A204.1 (cell line): Measurements from ENCODE around the gene OSER1.

Source experiments
- FAIRE-seq: peaks from 2 replicates; lab custom pipeline; 2012; peaks lifted over from hg19 to GRCh38; lab: Jason Lieb, UNC

Gene OSER1

DNA sequence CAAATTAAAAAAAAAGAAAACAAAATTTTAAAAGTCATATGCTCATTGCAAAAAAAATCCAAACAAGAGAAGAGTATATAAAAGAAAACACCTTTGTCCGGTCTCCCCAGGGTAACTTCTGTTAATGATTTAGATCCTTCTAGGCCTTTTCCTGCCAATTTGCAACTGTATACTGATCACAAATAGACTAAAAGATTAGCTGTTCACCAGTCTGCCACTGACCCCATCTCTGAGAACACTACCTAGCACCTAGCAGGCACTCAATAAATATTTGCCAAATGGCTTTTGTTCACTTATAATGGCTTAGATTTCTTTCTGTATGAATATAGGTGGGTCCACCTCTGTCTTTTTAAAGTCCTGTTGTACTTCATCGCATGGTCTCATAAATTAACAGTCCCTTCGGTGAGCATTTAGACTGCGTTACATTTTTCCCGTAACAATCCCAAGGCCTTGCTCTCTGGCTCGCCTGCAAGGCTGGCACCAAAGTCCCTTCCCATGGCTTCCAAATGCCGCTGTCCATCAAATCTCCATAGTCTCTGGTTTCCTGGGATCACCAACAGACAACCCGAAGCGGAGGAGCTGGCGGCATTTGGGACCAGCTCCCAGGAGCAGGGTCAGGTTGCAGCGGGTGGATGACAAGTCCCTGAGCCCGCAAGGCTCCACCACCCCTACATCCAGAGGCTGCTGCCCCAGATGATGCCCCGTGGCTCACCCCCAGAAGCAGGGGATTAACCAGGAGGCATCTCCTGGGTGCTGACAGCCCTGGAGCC lies 35.4 kb downstream of the OSER1 start:
- no peak for FAIRE-seq

DNA sequence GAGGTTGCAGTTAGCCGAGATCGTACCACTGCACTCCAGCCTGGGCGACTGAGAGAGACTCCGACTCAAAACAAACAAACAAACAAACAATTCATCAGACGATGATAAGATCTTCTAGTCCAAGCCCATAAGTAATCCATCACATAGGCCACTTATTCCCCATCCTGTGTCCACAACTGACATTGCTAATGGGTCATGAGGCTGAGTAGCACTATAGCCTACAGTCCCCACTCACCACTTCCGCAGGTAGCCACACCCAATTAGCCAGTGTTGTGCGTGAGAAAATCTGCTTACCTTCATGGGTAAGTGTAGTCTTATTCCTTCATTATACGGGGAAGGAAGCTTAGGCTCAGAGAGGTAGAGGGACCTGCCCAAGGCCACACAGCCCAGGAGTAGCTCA lies 36.7 kb downstream of the OSER1 start:
- no peak for FAIRE-seq

DNA sequence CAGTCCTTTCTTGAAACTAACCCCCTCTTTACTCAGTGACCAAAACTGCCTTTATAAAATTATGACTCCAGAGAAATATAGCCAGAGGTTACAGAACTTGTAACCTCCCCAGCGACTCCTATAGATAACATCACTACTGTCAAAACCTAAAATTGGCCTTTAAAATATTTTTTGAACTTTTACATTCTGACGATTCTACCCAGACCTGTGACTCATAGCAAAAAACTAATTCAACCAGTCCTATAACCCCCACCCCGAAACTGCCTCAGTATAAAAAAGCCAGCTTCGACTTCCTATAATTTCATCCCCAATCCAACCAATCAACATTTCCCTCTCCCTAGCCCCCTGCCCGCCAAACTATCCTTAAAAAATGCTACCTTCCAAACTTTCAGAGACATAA lies 37.5 kb downstream of the OSER1 start:
- no peak for FAIRE-seq

GRCh38 chr20:44172572-44172950 lies 38.0 kb downstream of the OSER1 start:
- no peak for FAIRE-seq

DNA sequence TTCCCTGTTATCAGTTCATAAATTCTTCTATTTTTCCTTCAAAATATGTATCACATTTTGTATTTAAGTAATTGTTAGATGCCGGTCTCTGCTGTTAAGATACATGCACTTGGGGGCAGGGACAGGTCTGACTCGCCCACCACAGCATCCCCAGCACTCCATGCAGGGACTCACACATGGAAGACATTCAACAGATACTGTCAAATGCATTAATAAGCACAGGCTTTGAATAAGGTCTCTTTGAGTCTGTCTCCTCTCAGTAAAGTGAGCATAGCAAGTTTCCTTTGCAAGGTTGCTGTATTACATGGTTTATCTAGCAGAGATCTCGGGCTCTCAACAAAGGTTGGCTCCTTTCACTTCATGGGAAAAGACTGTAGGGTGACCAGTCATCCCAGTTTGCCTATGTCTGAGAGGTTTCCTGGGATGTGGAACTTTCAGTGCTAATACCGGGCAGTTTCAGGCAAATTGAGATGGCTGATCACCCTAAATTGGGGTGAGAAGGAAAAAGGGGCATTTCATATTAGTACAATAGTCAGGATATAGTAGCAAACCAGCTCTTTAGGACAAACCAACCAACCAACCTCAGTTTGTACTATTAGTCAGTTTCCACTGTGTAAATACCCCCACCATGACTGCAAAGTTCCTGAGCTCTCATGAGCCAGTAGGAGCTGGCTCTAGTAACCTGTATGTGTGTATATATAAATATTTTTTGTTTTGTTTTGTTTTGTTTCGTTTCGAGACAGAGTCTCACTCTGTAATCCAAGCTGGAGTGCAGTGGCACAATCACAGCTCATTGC lies 38.6 kb downstream of the OSER1 start:
- no peak for FAIRE-seq

DNA sequence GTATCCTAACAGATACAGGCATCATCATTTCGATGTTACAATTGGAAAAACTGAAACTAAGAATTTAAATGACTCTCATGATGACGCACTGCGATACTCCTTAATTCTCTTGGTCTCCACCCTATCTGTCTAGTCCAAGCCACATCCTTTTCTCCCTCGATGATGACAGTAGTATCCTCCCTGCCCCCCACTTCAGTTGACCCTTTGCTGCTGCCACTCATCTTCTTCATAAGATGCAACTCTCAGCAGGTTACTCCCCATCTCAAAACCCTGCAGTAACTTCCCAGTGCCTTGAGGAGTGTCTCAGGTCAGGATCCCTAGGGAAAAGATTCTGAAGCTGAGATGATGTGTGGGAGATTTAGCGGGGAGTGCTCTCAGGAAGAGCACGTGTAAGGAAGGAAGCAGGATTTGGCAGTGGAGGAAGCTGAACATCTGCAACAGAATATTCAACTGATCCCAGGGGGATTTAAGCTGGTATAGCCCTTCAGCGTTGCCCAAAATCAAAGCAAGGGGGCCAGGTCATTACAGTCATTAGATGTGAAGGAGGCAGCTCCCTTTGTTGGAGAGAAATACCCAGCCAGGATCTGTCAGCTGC lies 39.7 kb downstream of the OSER1 start:
- no peak for FAIRE-seq

- FAIRE-seq, result no peak
These were observed 42.8 kb downstream of the OSER1 start for GRCh38 chr20:44167736-44168135.

GRCh38 chr20:44166477-44166876 lies 44.1 kb downstream of the OSER1 start:
- FAIRE-seq, result no peak

DNA sequence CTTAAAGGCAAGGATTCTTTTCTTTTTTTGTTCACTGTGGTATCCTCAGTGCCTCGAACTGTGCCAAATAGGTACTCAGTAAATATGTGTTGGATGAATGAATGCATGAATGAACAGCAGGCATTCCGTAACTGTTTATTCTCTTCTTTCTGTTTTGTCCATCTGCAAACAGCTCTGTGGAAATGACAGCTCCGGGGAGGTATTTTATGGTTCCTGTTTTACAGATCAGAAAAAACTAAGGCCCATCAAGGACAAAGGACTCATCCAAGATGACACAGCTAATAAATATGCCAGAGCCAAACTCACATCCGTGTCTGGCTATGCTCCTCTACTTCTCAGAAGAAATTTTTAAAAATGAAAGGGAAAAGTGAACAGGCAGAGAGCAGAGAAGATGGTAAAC lies 44.6 kb downstream of the OSER1 start:
- FAIRE-seq, result no peak

DNA sequence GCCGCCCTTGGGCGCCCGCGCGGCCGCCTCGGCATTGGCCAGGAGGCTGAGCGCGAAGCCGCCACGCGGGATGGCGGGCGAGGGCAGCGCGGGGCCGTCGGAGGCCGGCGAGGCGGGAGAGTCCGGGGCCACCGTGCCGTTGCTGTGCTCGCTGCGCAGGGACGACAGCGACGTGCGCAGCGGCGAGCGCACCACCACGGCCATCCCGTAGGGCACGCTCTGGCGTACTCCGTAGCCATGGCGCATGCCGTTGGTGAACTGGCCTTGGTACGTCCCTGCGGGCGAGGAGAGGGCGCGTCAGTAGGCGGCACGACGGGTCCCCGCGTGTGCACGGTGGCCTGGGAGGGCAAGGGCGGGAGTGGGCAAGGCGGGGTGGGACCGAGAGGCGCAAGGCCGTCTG lies 50.4 kb downstream of the OSER1 start:
- FAIRE-seq, result no peak

DNA sequence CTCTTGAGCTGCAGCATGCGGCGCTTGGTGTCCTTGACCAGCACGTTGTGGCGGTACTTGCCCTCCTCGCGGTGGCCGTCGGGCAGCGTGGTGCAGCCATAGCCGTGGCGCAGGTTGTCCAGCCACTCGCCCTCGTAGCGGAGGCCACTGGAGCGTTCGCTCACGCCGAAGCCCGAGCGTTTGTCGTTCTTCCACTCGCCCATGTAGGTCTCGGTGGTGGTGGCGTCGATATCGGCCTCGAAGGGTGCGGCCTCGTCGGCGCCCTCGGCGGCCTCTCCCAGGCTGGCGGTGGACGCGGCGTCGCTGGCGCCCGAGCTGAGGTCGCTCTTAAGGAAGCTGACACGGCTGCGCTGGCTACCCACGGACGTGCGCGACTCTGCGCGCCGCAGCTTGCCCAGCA lies 50.9 kb downstream of the OSER1 start:
- FAIRE-seq, result no peak

- no peak for FAIRE-seq
These were observed 51.4 kb downstream of the OSER1 start for GRCh38 chr20:44159125-44159524.

DNA sequence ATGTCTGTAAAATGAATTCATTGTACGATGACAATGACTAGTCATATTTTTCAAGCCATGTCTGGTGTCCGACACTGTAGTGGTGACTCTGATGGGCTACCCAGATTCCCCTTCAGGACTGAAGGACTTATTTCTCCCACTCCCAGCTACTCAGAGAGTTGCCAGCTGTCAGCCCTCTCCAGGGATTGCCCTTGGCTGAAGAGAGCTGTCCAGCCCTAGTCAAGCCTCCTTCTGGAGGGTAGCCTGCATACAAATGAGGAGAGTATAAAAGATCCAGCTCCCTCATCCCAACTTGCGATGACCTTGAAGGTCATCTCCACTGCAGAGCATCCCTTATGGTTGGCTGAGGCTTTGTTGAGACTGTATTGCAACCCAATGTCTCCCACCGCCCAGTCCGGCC lies 53.5 kb downstream of the OSER1 start:
- no peak for FAIRE-seq

GRCh38 chr20:44154521-44155001 lies 56.0 kb downstream of the OSER1 start:
- FAIRE-seq, result no peak

DNA sequence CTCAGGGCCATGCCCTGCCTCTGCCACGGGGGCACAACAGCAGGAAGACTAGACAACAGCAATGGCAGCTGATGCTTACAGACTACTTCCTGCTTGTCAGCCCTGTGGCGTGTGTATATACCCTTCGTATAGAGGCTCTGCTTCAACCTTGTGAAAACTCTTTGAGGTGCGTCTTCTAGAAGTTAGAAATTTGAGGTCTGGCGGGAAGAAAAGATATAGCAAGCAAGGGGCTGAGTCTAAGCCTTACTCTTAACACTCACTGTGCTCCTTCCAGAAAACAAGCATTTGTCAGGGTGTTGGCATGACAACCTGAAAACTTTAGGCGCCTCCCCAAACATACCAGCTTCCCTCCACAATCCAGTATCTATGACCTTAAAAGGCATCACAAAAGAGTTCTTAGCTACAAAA lies 56.9 kb downstream of the OSER1 start:
- no peak for FAIRE-seq

DNA sequence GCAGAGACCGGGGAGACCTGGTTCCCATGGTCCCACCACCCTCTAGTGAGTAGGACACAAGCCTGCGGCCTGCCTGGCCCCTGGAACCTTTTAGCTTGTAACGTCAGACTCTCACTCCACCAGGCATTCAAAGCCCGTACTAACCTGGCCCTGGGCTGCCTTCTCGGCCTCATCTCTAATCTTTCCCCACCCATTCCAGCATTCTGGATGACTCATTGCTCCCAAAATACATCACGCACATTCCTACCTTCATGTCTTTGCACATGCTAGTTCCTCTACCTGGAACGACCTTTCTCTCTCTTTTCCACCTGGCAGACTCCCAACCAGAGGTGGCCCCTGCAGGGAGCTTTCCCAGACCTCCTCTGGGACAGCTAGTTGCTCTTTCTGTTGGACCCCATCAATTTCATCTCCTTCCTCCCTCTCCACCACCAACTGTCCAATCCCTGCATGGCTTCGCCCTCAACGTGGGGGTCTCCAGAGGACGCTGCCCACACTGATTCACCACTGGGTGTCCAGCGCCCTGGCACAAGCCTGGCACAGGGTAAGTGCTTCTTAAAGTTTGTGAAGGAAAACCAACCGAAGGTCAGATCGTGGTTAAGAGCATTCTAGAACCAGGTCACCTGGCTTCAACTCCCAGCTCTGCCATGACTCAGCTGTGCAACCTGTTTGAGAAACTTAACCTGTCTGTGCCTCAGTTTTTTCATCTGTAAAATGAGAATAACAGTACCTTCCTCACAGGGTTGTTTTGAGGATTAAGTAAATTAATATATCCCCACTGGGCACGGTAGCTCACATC lies 58.8 kb downstream of the OSER1 start:
- FAIRE-seq, result no peak

GRCh38 chr20:44146272-44146671 lies 64.3 kb downstream of the OSER1 start:
- no peak for FAIRE-seq
